ENCODE data around the gene MCM3AP. TPM values are rescaled to one million over a fixed set of nuclear protein-coding genes. Genes with fewer than 3 reads are reported as not detected.

Gene MCM3AP
- total and polyA plus RNA-seq, 4 donors = 15.5 to 58.1 (median 33.5) TPM

- TF ChIP-seq MAX (IDR thresholded peaks at IDR 0.05) (no peak), RXRA (IDR thresholded peaks at IDR 0.05) (no peak), FOXA1 (IDR thresholded peaks at IDR 0.05) (no peak), JUND (IDR thresholded peaks at IDR 0.05) (no peak), NR2F2 (IDR thresholded peaks at IDR 0.05) (no peak), SP1 (IDR thresholded peaks at IDR 0.05) (no peak)
Observed at GRCh38 chr21:46316708-46317324, 31.4 kb upstream of the MCM3AP start (continued).

GRCh38 chr21:46314441-46315020 lies 29.1 kb upstream of the MCM3AP start:
- Histone ChIP-seq H3K27me3 (ENCODE audit: control insufficient read depth in 4 of 4, insufficient read depth in 4 of 4, low read length in 3 of 4) (no peaks in the 10 kb centered on the region), H3K9ac (ENCODE audit: low read depth in 1 of 2, low read length in 2 of 2) (no peak overlapping the region), H3K4me1 (ENCODE audit: control insufficient read depth in 4 of 4, insufficient read depth in 4 of 4, low read length in 3 of 4) (no peaks in the 10 kb centered on the region), H3K27ac (ENCODE audit: low read depth in 1 of 2, low read length in 2 of 2) (no peak overlapping the region), H3K36me3 (ENCODE audit: control insufficient read depth in 4 of 4, insufficient read depth in 3 of 4, low read depth in 1 of 4, low read length in 3 of 4) (no peaks in the 10 kb centered on the region), H3K9me3 (ENCODE audit: control insufficient read depth in 4 of 4, low read length in 3 of 4) (no peaks in the 10 kb centered on the region), H3K4me3 (ENCODE audit: low read depth in 1 of 3, low read length in 3 of 3) (no peak overlapping the region)
- no peak for DNase-seq (ENCODE audit: low spot score)
- WGBS = 97% methylated on average over 22 of the region's 22 CpGs
- TF ChIP-seq RXRA (IDR thresholded peaks at IDR 0.05) = no peak
- TF ChIP-seq YY1 (IDR thresholded peaks at IDR 0.05) = no peak
- TF ChIP-seq MAX (IDR thresholded peaks at IDR 0.05) = no peak
- TF ChIP-seq SP1 (IDR thresholded peaks at IDR 0.05) = no peak
- TF ChIP-seq JUND (IDR thresholded peaks at IDR 0.05) = no peak
- no peak for TF ChIP-seq RAD21 (IDR thresholded peaks at IDR 0.05)
- TF ChIP-seq GABPA (IDR thresholded peaks at IDR 0.05 in 1 of 2, conservative IDR thresholded peaks at IDR 0.05 in 1 of 2) = no peak
- TF ChIP-seq TAF1 (conservative IDR thresholded peaks at IDR 0.05) = no peak
- no peak for TF ChIP-seq EGR1 (IDR thresholded peaks at IDR 0.05; ENCODE audit: low read depth in 2 of 2)
- no peak for TF ChIP-seq ATF3 (IDR thresholded peaks at IDR 0.05)
- no peak for TF ChIP-seq REST (IDR thresholded peaks at IDR 0.05)
- no peak for TF ChIP-seq FOXA2 (IDR thresholded peaks at IDR 0.05)
- no peak for TF ChIP-seq NR2F2 (IDR thresholded peaks at IDR 0.05)
- TF ChIP-seq ZBTB33 (IDR thresholded peaks at IDR 0.05) = no peak
- no peak for TF ChIP-seq CTCF (IDR thresholded peaks at IDR 0.05; ENCODE audit: low read depth, low read length, missing input control)
- TF ChIP-seq FOXA1 (IDR thresholded peaks at IDR 0.05) = no peak
- TF ChIP-seq HNF4G (IDR thresholded peaks at IDR 0.05) = no peak
- TF ChIP-seq HNF4A (conservative IDR thresholded peaks at IDR 0.05) = no peak

Data from liver (tissue), 9 donors.